ENCODE data around the gene ZC3H10. TPM values are rescaled to one million over a fixed set of nuclear protein-coding genes. Genes with fewer than 3 reads are reported as not detected.

Gene ZC3H10
- total and polyA plus RNA-seq, 2 of the 13 experiments (the other 11 are each of a cell fraction or from before 2014, with no cell fraction given) = 0.70 to 2.3 TPM

GRCh38 chr12:56080556-56081138, 37.4 kb upstream of the ZC3H10 start (continued):
- no peak for TF ChIP-seq ATF6 (CRISPR knock-in tag; conservative IDR thresholded peaks at IDR 0.05)
- peak; percentile 45; the same call in 1 of the 2 replicates for TF ChIP-seq ZNF580 (CRISPR knock-in tag; IDR thresholded peaks at IDR 0.05; ENCODE audit: borderline replicate concordance, low read depth)
- TF ChIP-seq ZBTB8A (CRISPR knock-in tag; IDR thresholded peaks at IDR 0.05; ENCODE audit: borderline replicate concordance, low read depth) = 0 out of 2 replicates have a peak, but pooled peaks have one; percentile 9
- peak; percentile 52; the same call in 1 of the 2 replicates for TF ChIP-seq ZNF230 (CRISPR knock-in tag; IDR thresholded peaks at IDR 0.05)
- TF ChIP-seq ZBTB39 (CRISPR knock-in tag; IDR thresholded peaks at IDR 0.05) = peak; percentile 65; the same call in 1 of the 2 replicates
- TF ChIP-seq CENPT (CRISPR knock-in tag; IDR thresholded peaks at IDR 0.05; ENCODE audit: low read depth) = no peak
- no peak for TF ChIP-seq KMT2A (CRISPR knock-in tag; IDR thresholded peaks at IDR 0.05)
- no peak for TF ChIP-seq THAP7 (CRISPR knock-in tag; IDR thresholded peaks at IDR 0.05)
- TF ChIP-seq KDM1A (CRISPR knock-in tag; IDR thresholded peaks at IDR 0.05) = no peak
- TF ChIP-seq ATF2 (CRISPR knock-in tag; IDR thresholded peaks at IDR 0.05) = peak; percentile 94
- 0 out of 2 replicates have a peak, but pooled peaks have one; percentile 46 for TF ChIP-seq MEF2D (CRISPR knock-in tag; IDR thresholded peaks at IDR 0.05)
- peak; percentile 51; the same call in 1 of the 2 replicates for TF ChIP-seq ZFX (CRISPR knock-in tag; IDR thresholded peaks at IDR 0.05; ENCODE audit: low read depth)
- no peak for TF ChIP-seq MTA3 (CRISPR knock-in tag; IDR thresholded peaks at IDR 0.05)
- no peak for TF ChIP-seq ZNF407 (CRISPR knock-in tag; IDR thresholded peaks at IDR 0.05; ENCODE audit: not compliant biosample characterization)

Data from HepG2 (cell line).